Activated CD8-positive, alpha-beta T cell treated with anti-CD3 and anti-CD28 coated beads for 36 hours (primary cell): ENCODE data around the gene ADGRA3. TPM values are rescaled to one million over a fixed set of nuclear protein-coding genes. Genes with fewer than 3 reads are reported as not detected.

ENCODE experiments used
- ATAC-seq: fragments of 200-7000 bp; cut with Tn5 transposase; one replicate; pipeline ENCODE4 v1.10.0; 2021; ENCODE audit warnings: mild to moderate bottlenecking, moderate library complexity
- CTCF ChIA-PET: fragments of 350-600 bp; sonication (Branson Sonifier 250); formaldehyde crosslinking; loops from one replicate; lab custom pipeline; 2021; ENCODE audit warnings: antibody characterized with exemption; lab: Charles Lee
- POLR2A ChIA-PET: fragments of 350-600 bp; sonication (Branson Sonifier 250); formaldehyde crosslinking; loops from one replicate; lab custom pipeline; 2021; ENCODE audit warnings: antibody characterized with exemption; lab: Charles Lee
- DNase-seq: peaks from one replicate; pipeline ENCODE4 v3.0.0-alpha.2; 2020
- H3K27ac Mint-ChIP-seq: one replicate; pipeline ENCODE4 v1.8.0; 2021; ENCODE audit warnings: mild to moderate bottlenecking, mixed read lengths
- H3K27me3 Mint-ChIP-seq: one replicate; pipeline ENCODE4 v1.8.0; 2021; ENCODE audit warnings: mixed read lengths
- H3K36me3 Mint-ChIP-seq: one replicate; pipeline ENCODE4 v1.8.0; 2021; ENCODE audit warnings: low read depth, mixed read lengths
- H3K4me1 Mint-ChIP-seq: one replicate; pipeline ENCODE4 v1.8.0; 2021; ENCODE audit warnings: low read depth, mixed read lengths
- H3K4me3 Mint-ChIP-seq: one replicate; pipeline ENCODE4 v1.8.0; 2021; ENCODE audit warnings: mild to moderate bottlenecking, moderate library complexity, mixed read lengths
- H3K9me3 Mint-ChIP-seq: one replicate; pipeline ENCODE4 v1.8.0; 2021; ENCODE audit warnings: mixed read lengths
- CTCF ChIP-seq: fragments of 200-600 bp; IDR thresholded peaks from one replicate; pipeline ENCODE4 v1.8.0; 2022; ENCODE audit warnings: antibody characterized with exemption, mild to moderate bottlenecking
- intact Hi-C: fragments of 100-400 bp; cut with micrococcal nuclease; formaldehyde crosslinking; loops from one replicate; pipeline ENCODE4 v1.10.0; 2022
- total RNA-seq, 2 experiments: library from RNA; stranded (reverse); gene quantifications; one replicate each; pipeline ENCODE4 v1.2.3, GENCODE V29; 2021

ADGRA3 gene
- total RNA-seq, 2 experiments from 2014 or later, result 12.9 to 13.2 TPM

DNA sequence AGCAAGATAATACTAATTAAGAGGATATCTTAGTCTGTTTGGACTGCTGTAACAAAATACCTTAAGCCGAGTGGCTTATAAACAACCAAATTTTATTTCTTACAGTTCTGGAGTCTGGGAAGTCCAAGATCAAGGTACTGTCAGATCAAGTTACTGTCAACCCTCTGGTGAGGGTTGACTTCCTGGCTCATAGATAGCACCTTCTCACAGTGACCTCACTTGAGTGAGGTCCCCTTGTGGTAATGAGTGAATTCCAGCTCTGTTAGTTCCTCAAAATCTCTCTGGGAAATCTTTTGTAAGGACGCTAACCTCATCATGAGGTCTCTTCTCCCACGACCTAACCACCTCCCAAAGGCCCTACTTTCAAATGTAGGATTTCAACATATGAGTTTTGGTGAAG, 36.9 kb upstream of the ADGRA3 start:
- POLR2A ChIA-PET, result no interaction called here
- no peak overlapping the region for H3K27ac Mint-ChIP-seq
- H3K36me3 Mint-ChIP-seq, result no peaks in the 10 kb centered on the region
- no peaks in the 10 kb centered on the region for H3K27me3 Mint-ChIP-seq
- DNase-seq, result no peak
- no peak for TF ChIP-seq CTCF
- CTCF ChIA-PET, result interaction anchor here (1.4 kb wide), 1 partner anchor 163 kb away, joined by 3 read pairs; no protein-coding TSS in a partner anchor
- ATAC-seq, result no peak
- intact Hi-C loops, result no loop called here
- H3K4me3 Mint-ChIP-seq, result no peak overlapping the region
- no peaks in the 10 kb centered on the region for H3K4me1 Mint-ChIP-seq
- peaks cover 2% of the 10 kb centered on the region for H3K9me3 Mint-ChIP-seq

GRCh38 chr4:22551550-22551949, 35.7 kb upstream of the ADGRA3 start:
- H3K9me3 Mint-ChIP-seq, result peaks cover 5% of the 10 kb centered on the region
- POLR2A ChIA-PET, result no interaction called here
- H3K4me3 Mint-ChIP-seq, result no peak overlapping the region
- no peak for TF ChIP-seq CTCF
- H3K27ac Mint-ChIP-seq, result no peak overlapping the region
- H3K4me1 Mint-ChIP-seq, result no peaks in the 10 kb centered on the region
- H3K36me3 Mint-ChIP-seq, result no peaks in the 10 kb centered on the region
- H3K27me3 Mint-ChIP-seq, result no peaks in the 10 kb centered on the region
- ATAC-seq, result no peak
- CTCF ChIA-PET, result interaction anchor here (1.4 kb wide), 1 partner anchor 162 kb away, joined by 3 read pairs; no protein-coding TSS in a partner anchor
- DNase-seq, result no peak
- intact Hi-C loops, result no loop called here

DNA sequence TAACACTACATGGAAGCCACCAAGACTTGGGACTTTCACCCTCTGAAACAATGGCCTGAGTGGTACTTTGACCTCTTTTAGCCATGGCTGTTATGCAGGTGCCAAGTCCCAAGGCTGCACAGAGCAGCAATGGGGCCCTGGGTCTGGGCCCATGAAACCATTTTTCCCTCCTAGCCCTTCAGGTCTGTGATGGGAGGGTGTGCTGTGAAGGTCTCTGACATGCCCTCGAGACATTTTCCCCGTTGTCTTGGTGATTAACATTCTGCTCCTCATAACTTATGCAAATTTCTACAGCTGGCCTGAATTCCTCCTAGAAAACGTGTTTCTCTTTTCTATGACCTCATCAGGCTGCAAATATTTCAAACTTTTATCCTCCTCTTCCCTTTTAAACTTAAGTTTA, 30.4 kb upstream of the ADGRA3 start:
- CTCF ChIA-PET, result no interaction called here
- no peak overlapping the region for H3K27ac Mint-ChIP-seq
- H3K4me3 Mint-ChIP-seq, result no peak overlapping the region
- no peak for TF ChIP-seq CTCF
- no peaks in the 10 kb centered on the region for H3K27me3 Mint-ChIP-seq
- intact Hi-C loops, result no loop called here
- DNase-seq (no peak), ATAC-seq (no peak)
- no peaks in the 10 kb centered on the region for H3K36me3 Mint-ChIP-seq
- H3K4me1 Mint-ChIP-seq, result no peaks in the 10 kb centered on the region
- H3K9me3 Mint-ChIP-seq, result peaks cover 13% of the 10 kb centered on the region
- POLR2A ChIA-PET, result no interaction called here

DNA sequence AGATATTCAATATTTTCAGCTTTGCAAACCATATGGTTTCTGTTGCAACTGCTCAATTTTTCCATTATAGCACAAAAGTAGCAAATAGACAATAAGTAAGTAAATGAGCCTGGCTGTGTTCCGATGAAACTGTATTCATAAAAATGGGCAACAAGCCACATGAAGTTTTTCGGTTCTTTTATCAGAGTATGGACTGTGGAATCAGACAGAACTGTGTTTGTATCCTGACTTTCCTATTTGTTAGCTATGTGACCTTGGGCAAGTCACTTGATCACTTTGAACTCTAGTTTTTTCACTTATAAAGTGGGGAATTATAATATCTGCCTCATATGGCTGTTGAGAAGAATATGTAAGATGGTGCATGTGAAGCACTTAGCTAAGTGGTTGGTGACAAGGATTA, 23.4 kb upstream of the ADGRA3 start:
- Mint-ChIP-seq H3K27me3 (no peaks in the 10 kb centered on the region), H3K27ac (no peak overlapping the region), H3K36me3 (no peaks in the 10 kb centered on the region), H3K4me1 (no peaks in the 10 kb centered on the region), H3K4me3 (no peak overlapping the region), H3K9me3 (peaks cover 8% of the 10 kb centered on the region)
- intact Hi-C loops, result no loop called here
- CTCF ChIA-PET, result no interaction called here
- DNase-seq (no peak), ATAC-seq (no peak)
- POLR2A ChIA-PET, result interaction anchor here (0.6 kb wide), 1 partner anchor 31 kb away, joined by 3 read pairs; no protein-coding TSS in a partner anchor
- TF ChIP-seq CTCF, result no peak

DNA sequence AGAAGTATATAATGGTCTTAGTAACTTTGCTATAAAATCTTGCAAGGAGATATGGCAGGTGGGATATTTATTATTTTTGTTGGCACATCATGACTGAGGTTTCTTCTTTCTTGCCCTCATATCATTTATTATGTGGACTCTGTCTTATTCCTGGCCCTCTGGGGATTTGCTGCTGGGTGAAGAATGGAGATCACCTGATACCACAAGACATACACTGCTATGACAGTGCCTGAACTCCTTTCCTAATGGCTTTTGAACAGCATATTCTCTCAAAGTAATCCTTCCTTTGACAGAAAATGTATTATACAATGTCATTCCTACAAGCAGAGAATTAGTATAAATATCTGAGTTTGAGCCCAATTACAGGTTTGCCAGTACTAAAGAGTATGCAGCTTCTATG, 22.0 kb upstream of the ADGRA3 start:
- Mint-ChIP-seq H3K36me3 (peaks cover 1% of the 10 kb centered on the region), H3K4me1 (no peaks in the 10 kb centered on the region), H3K27me3 (no peaks in the 10 kb centered on the region), H3K9me3 (peaks cover 18% of the 10 kb centered on the region), H3K4me3 (no peak overlapping the region), H3K27ac (no peak overlapping the region)
- ChIA-PET POLR2A (no interaction called here), CTCF (interaction anchor here (0.7 kb wide), 1 partner anchor 69 kb away, joined by 3 read pairs; no protein-coding TSS in a partner anchor)
- DNase-seq, result no peak
- no peak for TF ChIP-seq CTCF
- no peak for ATAC-seq
- intact Hi-C loops, result no loop called here
